H1 (cell line): ENCODE data around the gene SMC3. TPM values are rescaled to one million over a fixed set of nuclear protein-coding genes. Genes with fewer than 3 reads are reported as not detected.

ENCODE experiments used
- ASH2L ChIP-seq: fragments of 200-600, 300-600 bp; sonication (generic); IDR thresholded peaks from one replicate; pipeline ENCODE4 v1.7.1; 2017; ENCODE audit warnings: low read length
- CBX8 ChIP-seq: fragments of 300-800, 300-1000 bp; sonication (generic); IDR thresholded peaks from 2 replicates; pipeline ENCODE4 v1.7.1; 2016; ENCODE audit warnings: low read depth, low read length, borderline replicate concordance
- CHD2 ChIP-seq: IDR thresholded peaks from 2 replicates; pipeline ENCODE4 v1.6.1; 2012; ENCODE audit warnings: low read length, improper control_type of control experiment
- HDAC2 ChIP-seq, 2 experiments: fragments of 300-600 bp in 1 of 2; sonication (generic) in 1 of 2; IDR thresholded peaks; 2 replicates each; pipeline ENCODE4 v1.6.1; 2011 to 2012; ENCODE audit warnings: low read depth in 2 of 2, low read length in 2 of 2, mild to moderate bottlenecking in 2 of 2, moderate library complexity in 2 of 2, borderline replicate concordance in 1 of 2, inconsistent platforms in 1 of 2
- JUND ChIP-seq: IDR thresholded peaks from 2 replicates; pipeline ENCODE4 v1.6.1; 2011; ENCODE audit warnings: mild to moderate bottlenecking, improper control_type of control experiment, low read length
- KDM1A ChIP-seq: fragments of 200-600, 300-600 bp; sonication (generic); IDR thresholded peaks from 2 replicates; pipeline ENCODE4 v1.7.1; 2016; ENCODE audit warnings: mild to moderate bottlenecking, low read length, borderline replicate concordance
- PHF8 ChIP-seq: fragments of 200-600 bp; sonication (generic); conservative IDR thresholded peaks from 2 replicates; pipeline ENCODE4 v1.7.1; 2012; ENCODE audit warnings: low read depth, mild to moderate bottlenecking, inconsistent platforms, low read length, moderate library complexity
- RNF2 ChIP-seq: fragments of 200-900, 300-1000 bp; sonication (generic); IDR thresholded peaks from 2 replicates; pipeline ENCODE4 v1.7.1; 2016; ENCODE audit warnings: borderline replicate concordance, low read depth, mild to moderate bottlenecking, antibody characterized with exemption, low read length; ENCODE audit not compliant: poor library complexity, severe bottlenecking; ENCODE audit errors: missing control alignments
- SIRT6 ChIP-seq: IDR thresholded peaks from one replicate; pipeline ENCODE4 v1.7.1; 2012; ENCODE audit warnings: low read length, inconsistent platforms
- SUZ12 ChIP-seq: fragments of 200-600 bp; sonication (generic); IDR thresholded peaks from 2 replicates; pipeline ENCODE4 v1.6.1; 2012; ENCODE audit warnings: mild to moderate bottlenecking, inconsistent platforms, low read length, moderate library complexity, mixed read lengths
- TAF7 ChIP-seq: optimal IDR thresholded peaks from 2 replicates; pipeline ENCODE3; 2011; ENCODE audit warnings: low read depth, mild to moderate bottlenecking, inconsistent platforms, low read length, moderate library complexity, borderline replicate concordance
- TEAD4 ChIP-seq: IDR thresholded peaks from 2 replicates; pipeline ENCODE4 v1.6.1; 2012; ENCODE audit warnings: low read depth, low read length, inconsistent platforms, mixed read lengths
- polyA plus RNA-seq, 7 experiments: library from polyadenylated mRNA; depleted of rRNA in 3 of 7; stranded (reverse) in 5 of 7; unstranded in 2 of 7; fragments of >200 nt in 5 of 7; fragments of 200-250 nt in 2 of 7; gene quantifications; 1 replicate in 5 of 7; 2 replicates in 1 of 7; 4 replicates in 1 of 7; pipeline versions ENCODE4 v1.2.1 to v1.2.3, GENCODE V29; 2011 to 2013; ENCODE audit warnings: missing spikeins in 2 of 7, mixed read lengths in 2 of 7
- total RNA-seq: library from RNA; stranded (reverse); fragmentation: NEBNext Ultra II Directional; extraction: Animal tissue kit (Norgen Biotek cat#: 25700); gene quantifications from 2 replicates; pipeline ENCODE4 v1.2.1, GENCODE V29; 2021
- TF ChIP-seq, protein P1 (sequence below), 3 experiments: IDR thresholded peaks; 1 replicate in 2 of 3; 2 replicates in 1 of 3; pipeline versions ENCODE4 v1.5.1 to v1.6.1; 2011; ENCODE audit warnings: low read length in 3 of 3, mild to moderate bottlenecking in 3 of 3, inconsistent platforms in 2 of 3, low read depth in 1 of 3, moderate library complexity in 1 of 3; ENCODE audit not compliant: insufficient read depth in 1 of 3; ENCODE audit errors: control extremely low read depth in 1 of 3
- TF ChIP-seq, protein P2 (sequence below): IDR thresholded peaks from 2 replicates; pipeline ENCODE4 v1.6.1; 2011; ENCODE audit warnings: low read length, improper control_type of control experiment

SMC3 gene
- total and polyA plus RNA-seq, 2 of the 8 experiments (the other 6 are each of a cell fraction or from before 2014, with no cell fraction given) = 12.7 to 93.4 TPM

- TF ChIP-seq, protein P1, sequence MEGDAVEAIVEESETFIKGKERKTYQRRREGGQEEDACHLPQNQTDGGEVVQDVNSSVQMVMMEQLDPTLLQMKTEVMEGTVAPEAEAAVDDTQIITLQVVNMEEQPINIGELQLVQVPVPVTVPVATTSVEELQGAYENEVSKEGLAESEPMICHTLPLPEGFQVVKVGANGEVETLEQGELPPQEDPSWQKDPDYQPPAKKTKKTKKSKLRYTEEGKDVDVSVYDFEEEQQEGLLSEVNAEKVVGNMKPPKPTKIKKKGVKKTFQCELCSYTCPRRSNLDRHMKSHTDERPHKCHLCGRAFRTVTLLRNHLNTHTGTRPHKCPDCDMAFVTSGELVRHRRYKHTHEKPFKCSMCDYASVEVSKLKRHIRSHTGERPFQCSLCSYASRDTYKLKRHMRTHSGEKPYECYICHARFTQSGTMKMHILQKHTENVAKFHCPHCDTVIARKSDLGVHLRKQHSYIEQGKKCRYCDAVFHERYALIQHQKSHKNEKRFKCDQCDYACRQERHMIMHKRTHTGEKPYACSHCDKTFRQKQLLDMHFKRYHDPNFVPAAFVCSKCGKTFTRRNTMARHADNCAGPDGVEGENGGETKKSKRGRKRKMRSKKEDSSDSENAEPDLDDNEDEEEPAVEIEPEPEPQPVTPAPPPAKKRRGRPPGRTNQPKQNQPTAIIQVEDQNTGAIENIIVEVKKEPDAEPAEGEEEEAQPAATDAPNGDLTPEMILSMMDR (IDR thresholded peaks at IDR 0.05; ENCODE audit: control extremely low read depth in 1 of 3, insufficient read depth in 1 of 3, low read depth in 1 of 3, low read length in 3 of 3) = no peak
- TF ChIP-seq ASH2L = peak; percentile 59
- TF ChIP-seq JUND = no peak
- TF ChIP-seq SUZ12 = no peak
- TF ChIP-seq CBX8 = no peak
- peak; percentile 62 for TF ChIP-seq PHF8
- peak; percentile 52; the same call in 1 of the 2 replicates for TF ChIP-seq TEAD4
- TF ChIP-seq KDM1A = no peak
- peak; percentile 53 for TF ChIP-seq TAF7
- no peak for TF ChIP-seq SIRT6
- TF ChIP-seq CHD2 = no peak
- TF ChIP-seq HDAC2 (IDR thresholded peaks at IDR 0.05; ENCODE audit: borderline replicate concordance in 1 of 2, low read depth in 2 of 2, low read length in 2 of 2) = no peak
- TF ChIP-seq, protein P2, sequence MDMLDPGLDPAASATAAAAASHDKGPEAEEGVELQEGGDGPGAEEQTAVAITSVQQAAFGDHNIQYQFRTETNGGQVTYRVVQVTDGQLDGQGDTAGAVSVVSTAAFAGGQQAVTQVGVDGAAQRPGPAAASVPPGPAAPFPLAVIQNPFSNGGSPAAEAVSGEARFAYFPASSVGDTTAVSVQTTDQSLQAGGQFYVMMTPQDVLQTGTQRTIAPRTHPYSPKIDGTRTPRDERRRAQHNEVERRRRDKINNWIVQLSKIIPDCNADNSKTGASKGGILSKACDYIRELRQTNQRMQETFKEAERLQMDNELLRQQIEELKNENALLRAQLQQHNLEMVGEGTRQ = no peak; the same call in 1 of the 2 replicates
- no peak for TF ChIP-seq RNF2
Measured at GRCh38 chr10:110530131-110530831, 37.2 kb upstream of the SMC3 start (continued).
